K562 (cell line): Measurements from ENCODE around the gene TIMM44. TPM values are rescaled to one million over a fixed set of nuclear protein-coding genes. Genes with fewer than 3 reads are reported as not detected.

Source experiments
- ATAC-seq: fragments of 200-7000 bp; cut with Tn5 transposase; 3 replicates; pipeline ENCODE4 v1.9.1; 2020; ENCODE audit warnings: moderate library complexity
- BruUV-seq: library from RNA; stranded (reverse); fragments of 400-500 nt; replicated peaks from 2 replicates; lab custom pipeline; 2021; lab: Mats Ljungman, UMichigan
- CTCF ChIA-PET: fragments of 300-600 bp; formaldehyde crosslinking; extraction: SDS; loops from one replicate; lab custom pipeline; 2021; ENCODE audit warnings: low intra/inter-chr PET ratio; lab: Yijun Ruan, JAX
- POLR2A ChIA-PET: fragments of 300-600, 350-650 bp; sonication (Branson Sonifier 250); formaldehyde crosslinking; extraction: SDS; loops from one replicate; lab custom pipeline; 2021; ENCODE audit warnings: antibody characterized with exemption, inconsistent platforms; lab: Yijun Ruan, JAX
- DNase-seq, 4 experiments: peaks; one replicate each; pipeline versions ENCODE4 v3.0.0 to v3.0.0-alpha.2; 2011 to 2018; ENCODE audit warnings: low spot score in 3 of 4, mixed read lengths in 3 of 4; ENCODE audit errors: extremely low read depth in 1 of 4
- FAIRE-seq: peaks from 2 replicates; lab custom pipeline; 2011; peaks lifted over from hg19 to GRCh38; lab: Jason Lieb, UNC
- H2AFZ ChIP-seq: 2 replicates; pipeline ENCODE4 v1.6.0; 2011; ENCODE audit warnings: low read depth, low read length, control low read depth, inconsistent platforms
- H3K27ac ChIP-seq: fragments of 200-600 bp; 3 replicates; pipeline ENCODE4 v1.8.0; 2011; ENCODE audit warnings: low read depth, mild to moderate bottlenecking, control low read depth, inconsistent platforms, low read length, moderate library complexity, mixed read lengths; ENCODE audit errors: extremely low read depth
- H3K27me3 ChIP-seq, 2 experiments: fragments of 300-600 bp in 1 of 2; 2 replicates in 1 of 2; 3 replicates in 1 of 2; pipeline versions ENCODE4 v1.6.0 to v1.8.0; 2011; ENCODE audit warnings: inconsistent platforms in 2 of 2, low read length in 2 of 2, mild to moderate bottlenecking in 1 of 2, mixed read lengths in 1 of 2, moderate library complexity in 1 of 2; ENCODE audit not compliant: control insufficient read depth in 2 of 2, insufficient read depth in 2 of 2
- H3K36me3 ChIP-seq: fragments of 300-600 bp; 3 replicates; pipeline ENCODE4 v1.8.0; 2011; ENCODE audit warnings: mild to moderate bottlenecking, low read length, inconsistent platforms; ENCODE audit not compliant: control insufficient read depth, insufficient read depth
- H3K4me1 ChIP-seq, 2 experiments: fragments of 200-600 bp in 1 of 2; replicated peaks in 1 of 2; 2 replicates in 1 of 2; 3 replicates in 1 of 2; pipeline versions ENCODE4 v1.5.1 to v1.8.0; 2011; ENCODE audit warnings: inconsistent platforms in 2 of 2, low read length in 2 of 2, mild to moderate bottlenecking in 1 of 2, mixed read lengths in 1 of 2, moderate library complexity in 1 of 2; ENCODE audit not compliant: control insufficient read depth in 2 of 2, insufficient read depth in 2 of 2
- H3K4me2 ChIP-seq: 2 replicates; pipeline ENCODE4 v1.6.1; 2011; ENCODE audit warnings: low read length, control low read depth, inconsistent platforms, mixed read lengths; ENCODE audit not compliant: insufficient read depth
- H3K4me3 ChIP-seq: fragments of 200-600 bp; sonication (generic), shearing (Covaris generic); 2 replicates; pipeline ENCODE4 v1.5.1; 2016; ENCODE audit warnings: control low read depth, inconsistent platforms
- H3K79me2 ChIP-seq: fragments of 200-600 bp; 3 replicates; pipeline ENCODE4 v1.8.0; 2011; ENCODE audit warnings: low read length, inconsistent platforms; ENCODE audit not compliant: control insufficient read depth, insufficient read depth
- H3K9ac ChIP-seq, 2 experiments: 2 replicates each; pipeline versions ENCODE4 v1.6.0 to v1.6.1; 2011; ENCODE audit warnings: low read depth in 2 of 2, low read length in 2 of 2, control low read depth in 1 of 2, inconsistent platforms in 1 of 2, mild to moderate bottlenecking in 1 of 2, mixed read lengths in 1 of 2; ENCODE audit not compliant: insufficient read depth in 1 of 2
- H3K9me1 ChIP-seq: one replicate; pipeline ENCODE4 v1.6.0; 2011; ENCODE audit warnings: inconsistent platforms, mild to moderate bottlenecking, low read length, moderate library complexity; ENCODE audit not compliant: control insufficient read depth, insufficient read depth
- H3K9me3 ChIP-seq: replicated peaks from 2 replicates; pipeline ENCODE4 v1.5.1; 2011; ENCODE audit warnings: low read depth, low read length, inconsistent platforms; ENCODE audit not compliant: control insufficient read depth, insufficient read depth
- H4K20me1 ChIP-seq: replicated peaks from 2 replicates; pipeline ENCODE4 v1.6.1; 2011; ENCODE audit warnings: low read length, inconsistent platforms, mixed read lengths; ENCODE audit not compliant: control insufficient read depth, insufficient read depth
- POLR2A ChIP-seq: fragments of 450-650 bp; conservative IDR thresholded peaks from 2 replicates; pipeline ENCODE4 v1.6.1; 2016
- PRDM10 ChIP-seq: fragments of 450-650 bp; IDR thresholded peaks from 2 replicates; pipeline ENCODE4 v1.6.1; 2018; ENCODE audit not compliant: partially characterized antibody
- ZBED1 ChIP-seq: IDR thresholded peaks from 2 replicates; pipeline ENCODE4 v1.6.1; 2014
- WGBS: fragments of 100-300 bp; shearing (Covaris generic); methylation state at CpG from one replicate; pipeline ENCODE4 v1.1.6; 2016; ENCODE audit warnings: low coverage, mixed read lengths; ENCODE audit not compliant: insufficient coverage; ENCODE audit errors: missing lambda C conversion rate; 5-methylcytosine and 5-hydroxymethylcytosine counted together
- in situ Hi-C: fragments of 300-500 bp; cut with MboI; formaldehyde crosslinking; loops from 4 replicates; pipeline ENCODE4 v1.15.0; 2018; ENCODE audit warnings: inconsistent platforms, mixed read lengths
- intact Hi-C: fragments of 100-400 bp; cut with micrococcal nuclease; formaldehyde crosslinking; loops from 2 replicates; pipeline ENCODE4 v1.14.2; 2022
- polyA plus RNA-seq, 8 experiments: library from polyadenylated mRNA; depleted of rRNA in 4 of 8; stranded (reverse) in 5 of 8; unstranded in 3 of 8; fragments of >200 nt; fragmentation: Nextera tagmentation in 2 of 8; fragmentation: Illumina TruSeq in 1 of 8; extraction: Ambion mirVana in 2 of 8; extraction: Trizol in 1 of 8; gene quantifications; 2 replicates each; pipeline versions ENCODE4 v1.2.1 to v1.2.3, GENCODE V29; 2011 to 2014; ENCODE audit warnings: inconsistent platforms in 1 of 8, missing spikeins in 1 of 8
- total RNA-seq, 7 experiments: library from RNA; depleted of rRNA in 6 of 7; stranded (reverse); fragments of >200 nt in 6 of 7; fragmentation: Illumina TruSeq in 2 of 7; extraction: Trizol in 2 of 7; gene quantifications; 2 replicates each; pipeline versions ENCODE4 v1.2.1 to v1.2.3, GENCODE V29; 2011 to 2021; ENCODE audit warnings: low replicate concordance in 1 of 7

TIMM44 gene
- total and polyA plus RNA-seq, 9 of the 15 experiments (the other 6 are each of a cell fraction or from before 2014, with no cell fraction given) = 10.3 to 231 (median 89.3) TPM

GRCh38 chr19:7940841-7941240, 2.6 kb downstream of the TIMM44 start:
- TF ChIP-seq POLR2A (0 out of 2 replicates have a peak, but pooled peaks have one; percentile 8), ZBED1 (no peak), PRDM10 (peak; percentile 21)
- POLR2A ChIA-PET = interaction anchor here (1.2 to 1.6 kb wide), 2 partner anchors 10 to 12 kb away, joined by 5 to 6 read pairs; no protein-coding TSS in a partner anchor
- in situ Hi-C loops (no loop called here), intact Hi-C loops (loop anchor here (5.0 to 10.0 kb wide), 2 partner anchors 124 to 211 kb away; no protein-coding TSS in a partner anchor)
- DNase-seq (no peak), FAIRE-seq (no peak), ATAC-seq (no peak)
- CTCF ChIA-PET = no interaction called here
- Histone ChIP-seq H3K9me1 (peaks cover 4% of the 10 kb centered on the region), H3K9ac (peak overlapping the region in 1 of 2 experiments; percentile 95; a peak in 1 of 4 replicates), H3K27ac (no peak overlapping the region), H3K36me3 (peaks cover 64% of the 10 kb centered on the region), H3K9me3 (no peaks in the 10 kb centered on the region), H3K4me2 (no peak overlapping the region), H2AFZ (no peak overlapping the region), H4K20me1 (no peaks in the 10 kb centered on the region), H3K4me3 (no peak overlapping the region), H3K79me2 (peaks cover 67% of the 10 kb centered on the region), H3K4me1 (peaks cover 11 to 33% of the 10 kb centered on the region in 2 experiments; a peak in 4 of 5 replicates), H3K27me3 (no peaks in the 10 kb centered on the region)
- 94% methylated on average over 13 of the region's 13 CpGs for WGBS
- BruUV-seq = no TSS peak
